Endodermal cell (in vitro differentiated cells): ENCODE data around the gene QKI. TPM values are rescaled to one million over a fixed set of nuclear protein-coding genes. Genes with fewer than 3 reads are reported as not detected.

Experiments used
- DNase-seq: peaks from one replicate; pipeline ENCODE4 v3.0.0-alpha.2; 2017
- H3K27ac ChIP-seq: 2 replicates; pipeline ENCODE4 v1.5.1; 2013; ENCODE audit warnings: mild to moderate bottlenecking, low read depth, low read length, moderate library complexity
- H3K27me3 ChIP-seq: 2 replicates; pipeline ENCODE4 v1.6.1; 2013; ENCODE audit warnings: mild to moderate bottlenecking, low read length, moderate library complexity; ENCODE audit not compliant: insufficient read depth, control insufficient read depth, poor library complexity, severe bottlenecking
- H3K36me3 ChIP-seq: 2 replicates; pipeline ENCODE4 v1.7.0; 2013; ENCODE audit warnings: mild to moderate bottlenecking, low read length, moderate library complexity; ENCODE audit not compliant: control insufficient read depth, insufficient read depth
- H3K4me1 ChIP-seq: one replicate; pipeline ENCODE4 v1.7.0; 2013; ENCODE audit warnings: low read length; ENCODE audit not compliant: control insufficient read depth, insufficient read depth
- H3K4me3 ChIP-seq: 2 replicates; pipeline ENCODE4 v1.5.1; 2013; ENCODE audit warnings: mild to moderate bottlenecking, low read length, moderate library complexity
- H3K9ac ChIP-seq: 2 replicates; pipeline ENCODE4 v1.6.1; 2013; ENCODE audit warnings: mild to moderate bottlenecking, low read length, moderate library complexity; ENCODE audit not compliant: poor library complexity, severe bottlenecking; ENCODE audit errors: extremely low read depth
- H3K9me3 ChIP-seq: 2 replicates; pipeline ENCODE4 v1.6.1; 2013; ENCODE audit warnings: mild to moderate bottlenecking, low read length, moderate library complexity; ENCODE audit not compliant: control insufficient read depth
- H3K27ac Mint-ChIP-seq: 2 replicates; pipeline ENCODE4 v1.8.0; 2020; ENCODE audit warnings: mixed read lengths
- H3K27me3 Mint-ChIP-seq: 2 replicates; pipeline ENCODE4 v1.8.0; 2021; ENCODE audit warnings: mild to moderate bottlenecking, mixed read lengths; ENCODE audit not compliant: insufficient read depth
- H3K36me3 Mint-ChIP-seq: 2 replicates; pipeline ENCODE4 v1.8.0; 2020; ENCODE audit warnings: low read depth, mixed read lengths
- H3K4me1 Mint-ChIP-seq: 2 replicates; pipeline ENCODE4 v1.8.0; 2020; ENCODE audit warnings: mixed read lengths
- H3K4me3 Mint-ChIP-seq: 2 replicates; pipeline ENCODE4 v1.8.0; 2020; ENCODE audit warnings: mild to moderate bottlenecking, moderate library complexity, mixed read lengths
- H3K9me3 Mint-ChIP-seq: 2 replicates; pipeline ENCODE4 v1.8.0; 2020; ENCODE audit warnings: mild to moderate bottlenecking, mixed read lengths
- WGBS, 2 experiments: methylation state at CpG; one replicate each; pipeline versions ENCODE4 v1.1.5 to v1.1.7; 2013; ENCODE audit warnings: missing lambda C conversion rate in 2 of 2, mixed read lengths in 1 of 2; ENCODE audit not compliant: insufficient coverage in 1 of 2, insufficient read length in 1 of 2; 5-methylcytosine and 5-hydroxymethylcytosine counted together
- total RNA-seq, 2 donors: library from RNA; stranded (reverse); fragmentation: NEBNext Ultra II Directional in 1 of 2; extraction: Animal tissue kit (Norgen Biotek cat#: 25700) in 1 of 2; gene quantifications; 2 replicates in 1 of 2; 3 replicates in 1 of 2; pipeline ENCODE4 v1.2.1, GENCODE V29; 2021
- TF ChIP-seq, protein P1 (sequence below): fragments of 200-600 bp; sonication (generic); conservative IDR thresholded peaks from 2 replicates; pipeline ENCODE4 v1.5.0; 2021; ENCODE audit warnings: antibody characterized with exemption, mild to moderate bottlenecking

The QKI gene
- total RNA-seq, 2 donors from 2014 or later = 93.3 to 107 TPM

DNA sequence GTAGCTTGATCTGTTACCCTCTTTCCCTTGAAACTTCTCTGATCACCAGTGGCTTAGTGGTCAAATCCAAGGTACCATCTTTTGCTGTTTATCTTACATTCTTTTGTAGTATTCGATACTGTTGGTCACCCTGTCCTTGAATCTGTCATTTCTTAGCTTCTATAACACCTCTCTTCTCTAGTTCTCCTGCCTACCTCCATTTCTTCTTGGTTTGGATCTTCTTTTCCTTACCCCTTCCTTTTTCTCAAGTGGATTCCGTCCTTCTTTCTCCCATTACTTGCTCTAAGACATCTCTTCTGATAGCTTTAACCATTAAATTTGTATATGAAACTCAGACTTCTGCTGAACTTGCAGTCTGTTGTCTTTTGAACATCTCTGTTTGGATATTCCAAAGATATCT lies 39.9 kb downstream of the QKI start:
- H3K9ac ChIP-seq = no peak overlapping the region
- Mint-ChIP-seq H3K36me3 (peaks cover 8% of the 10 kb centered on the region), H3K4me1 (peaks cover 6% of the 10 kb centered on the region), H3K9me3 (no peaks in the 10 kb centered on the region), H3K27ac (no peak overlapping the region), H3K4me3 (no peak overlapping the region), H3K27me3 (peaks cover 6% of the 10 kb centered on the region)
- no peak overlapping the region for H3K4me3 ChIP-seq
- H3K27ac ChIP-seq = no peak overlapping the region
- no peak for DNase-seq
- no peaks in the 10 kb centered on the region for H3K9me3 ChIP-seq
- WGBS, 2 experiments = 99 to 100% methylated on average over 1 to 2 of the region's 2 CpGs
- H3K36me3 ChIP-seq = peaks cover 18% of the 10 kb centered on the region
- H3K4me1 ChIP-seq = no peaks in the 10 kb centered on the region
- TF ChIP-seq, protein P1, sequence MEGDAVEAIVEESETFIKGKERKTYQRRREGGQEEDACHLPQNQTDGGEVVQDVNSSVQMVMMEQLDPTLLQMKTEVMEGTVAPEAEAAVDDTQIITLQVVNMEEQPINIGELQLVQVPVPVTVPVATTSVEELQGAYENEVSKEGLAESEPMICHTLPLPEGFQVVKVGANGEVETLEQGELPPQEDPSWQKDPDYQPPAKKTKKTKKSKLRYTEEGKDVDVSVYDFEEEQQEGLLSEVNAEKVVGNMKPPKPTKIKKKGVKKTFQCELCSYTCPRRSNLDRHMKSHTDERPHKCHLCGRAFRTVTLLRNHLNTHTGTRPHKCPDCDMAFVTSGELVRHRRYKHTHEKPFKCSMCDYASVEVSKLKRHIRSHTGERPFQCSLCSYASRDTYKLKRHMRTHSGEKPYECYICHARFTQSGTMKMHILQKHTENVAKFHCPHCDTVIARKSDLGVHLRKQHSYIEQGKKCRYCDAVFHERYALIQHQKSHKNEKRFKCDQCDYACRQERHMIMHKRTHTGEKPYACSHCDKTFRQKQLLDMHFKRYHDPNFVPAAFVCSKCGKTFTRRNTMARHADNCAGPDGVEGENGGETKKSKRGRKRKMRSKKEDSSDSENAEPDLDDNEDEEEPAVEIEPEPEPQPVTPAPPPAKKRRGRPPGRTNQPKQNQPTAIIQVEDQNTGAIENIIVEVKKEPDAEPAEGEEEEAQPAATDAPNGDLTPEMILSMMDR = no peak
- H3K27me3 ChIP-seq = no peaks in the 10 kb centered on the region

GRCh38 chr6:163455552-163455951 lies 41.0 kb downstream of the QKI start:
- Mint-ChIP-seq H3K4me1 (peaks cover 16% of the 10 kb centered on the region), H3K27ac (no peak overlapping the region), H3K36me3 (peaks cover 8% of the 10 kb centered on the region), H3K9me3 (no peaks in the 10 kb centered on the region), H3K27me3 (peaks cover 6% of the 10 kb centered on the region), H3K4me3 (no peak overlapping the region)
- no peak for DNase-seq
- TF ChIP-seq, protein P1 = no peak
- H3K36me3 ChIP-seq = peaks cover 18% of the 10 kb centered on the region
- H3K9ac ChIP-seq = no peak overlapping the region
- H3K27ac ChIP-seq = no peak overlapping the region
- H3K4me3 ChIP-seq = no peak overlapping the region
- H3K4me1 ChIP-seq = no peaks in the 10 kb centered on the region
- no peaks in the 10 kb centered on the region for H3K9me3 ChIP-seq
- no peaks in the 10 kb centered on the region for H3K27me3 ChIP-seq

DNA sequence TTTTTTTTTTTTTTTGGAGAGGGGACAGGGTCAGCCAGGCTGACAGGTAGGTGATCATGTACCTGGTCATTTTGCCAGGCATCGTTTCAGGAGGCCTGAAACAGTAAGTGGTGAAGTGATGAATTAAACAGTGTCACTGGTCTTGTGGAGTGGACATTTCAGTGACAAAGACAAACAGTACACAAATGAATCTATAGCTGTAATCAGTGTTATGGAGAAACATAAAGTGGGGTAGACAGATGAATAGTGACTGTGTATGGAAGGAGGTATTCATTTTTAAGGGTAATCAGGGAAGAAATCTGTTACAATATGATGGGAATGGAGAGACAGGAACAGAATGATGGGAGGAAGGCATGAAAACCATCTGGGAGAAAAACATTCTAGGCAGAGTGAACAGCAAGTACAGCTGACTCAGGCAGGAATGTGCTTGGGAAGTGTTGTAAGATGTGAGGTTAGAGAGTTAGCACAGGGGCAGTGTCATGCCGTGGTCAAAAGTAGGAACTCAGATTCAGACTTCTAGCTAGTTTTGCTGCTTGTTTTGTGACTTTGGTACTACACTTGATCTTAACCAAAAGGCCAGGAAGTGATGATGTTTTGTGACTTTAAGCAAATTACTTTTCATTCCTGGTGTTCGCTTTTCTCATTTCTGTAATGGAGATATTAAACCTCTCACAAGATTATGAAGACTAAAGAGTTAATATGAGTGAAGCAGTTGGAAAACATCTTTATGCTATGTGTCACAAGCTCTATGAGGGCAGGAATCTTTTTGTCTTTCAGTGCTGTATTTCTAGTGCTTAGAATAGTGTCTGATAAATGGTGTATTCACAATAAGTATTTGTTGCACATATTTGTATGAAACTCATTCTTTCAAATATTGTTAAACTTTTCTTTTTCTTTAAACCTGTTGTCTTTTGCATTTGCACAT lies 43.4 kb downstream of the QKI start:
- H3K36me3 ChIP-seq = peaks cover 18% of the 10 kb centered on the region
- no peak overlapping the region for H3K9ac ChIP-seq
- 89 to 91% methylated on average over 1 to 3 of the region's 3 CpGs for WGBS, 2 experiments
- no peaks in the 10 kb centered on the region for H3K27me3 ChIP-seq
- no peaks in the 10 kb centered on the region for H3K9me3 ChIP-seq
- Mint-ChIP-seq H3K27ac (no peak overlapping the region), H3K4me1 (peaks cover 25% of the 10 kb centered on the region), H3K27me3 (peaks cover 16% of the 10 kb centered on the region), H3K36me3 (peaks cover 8% of the 10 kb centered on the region), H3K4me3 (no peak overlapping the region), H3K9me3 (no peaks in the 10 kb centered on the region)
- TF ChIP-seq, protein P1 = no peak
- DNase-seq = no peak
- H3K4me1 ChIP-seq = no peaks in the 10 kb centered on the region
- no peak overlapping the region for H3K4me3 ChIP-seq
- H3K27ac ChIP-seq = no peak overlapping the region
